ENCODE results near the gene SPATA25.

The SPATA25 gene

DNA sequence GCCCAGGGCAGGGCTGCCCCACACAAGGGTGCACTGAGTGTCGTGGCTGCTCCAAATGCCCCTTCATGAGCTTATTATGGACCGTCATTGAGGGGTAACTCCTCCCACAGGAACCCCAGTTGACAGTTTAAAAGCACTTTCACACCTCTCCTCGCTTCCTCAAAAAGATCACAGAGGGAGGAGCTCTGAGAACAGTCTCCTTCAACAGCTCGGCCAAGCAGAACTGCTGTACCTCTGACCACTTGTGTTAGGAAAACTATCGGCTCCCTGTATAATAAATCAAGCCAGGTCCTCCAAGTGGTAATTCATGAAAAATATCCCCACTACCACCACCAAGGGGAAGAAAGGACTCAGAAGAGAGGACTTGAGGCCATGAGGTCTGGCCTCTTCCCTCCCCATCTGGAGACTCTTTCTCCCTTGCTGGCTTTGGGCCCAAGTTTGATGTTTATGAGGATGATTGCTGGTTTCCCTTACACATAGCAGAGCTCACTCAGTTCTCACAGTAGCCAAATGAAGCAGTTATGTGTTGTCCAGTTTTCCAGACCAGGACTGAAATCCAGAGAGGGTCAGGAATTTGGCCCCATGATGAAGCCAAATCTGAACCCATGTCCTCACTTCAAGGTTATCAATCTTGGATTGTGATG is 45.1 kb downstream of the SPATA25 start:
- TF ChIP-seq, protein P1, sequence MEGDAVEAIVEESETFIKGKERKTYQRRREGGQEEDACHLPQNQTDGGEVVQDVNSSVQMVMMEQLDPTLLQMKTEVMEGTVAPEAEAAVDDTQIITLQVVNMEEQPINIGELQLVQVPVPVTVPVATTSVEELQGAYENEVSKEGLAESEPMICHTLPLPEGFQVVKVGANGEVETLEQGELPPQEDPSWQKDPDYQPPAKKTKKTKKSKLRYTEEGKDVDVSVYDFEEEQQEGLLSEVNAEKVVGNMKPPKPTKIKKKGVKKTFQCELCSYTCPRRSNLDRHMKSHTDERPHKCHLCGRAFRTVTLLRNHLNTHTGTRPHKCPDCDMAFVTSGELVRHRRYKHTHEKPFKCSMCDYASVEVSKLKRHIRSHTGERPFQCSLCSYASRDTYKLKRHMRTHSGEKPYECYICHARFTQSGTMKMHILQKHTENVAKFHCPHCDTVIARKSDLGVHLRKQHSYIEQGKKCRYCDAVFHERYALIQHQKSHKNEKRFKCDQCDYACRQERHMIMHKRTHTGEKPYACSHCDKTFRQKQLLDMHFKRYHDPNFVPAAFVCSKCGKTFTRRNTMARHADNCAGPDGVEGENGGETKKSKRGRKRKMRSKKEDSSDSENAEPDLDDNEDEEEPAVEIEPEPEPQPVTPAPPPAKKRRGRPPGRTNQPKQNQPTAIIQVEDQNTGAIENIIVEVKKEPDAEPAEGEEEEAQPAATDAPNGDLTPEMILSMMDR (IDR thresholded peaks at IDR 0.05; ENCODE audit: insufficient read depth, low read depth, low read length, missing control alignments) = no peak
- no peak overlapping the region for H3K4me3 ChIP-seq (ENCODE audit: low read depth, low read length)
- DNase-seq (ENCODE audit: low read depth) = peak; percentile 61

DNA sequence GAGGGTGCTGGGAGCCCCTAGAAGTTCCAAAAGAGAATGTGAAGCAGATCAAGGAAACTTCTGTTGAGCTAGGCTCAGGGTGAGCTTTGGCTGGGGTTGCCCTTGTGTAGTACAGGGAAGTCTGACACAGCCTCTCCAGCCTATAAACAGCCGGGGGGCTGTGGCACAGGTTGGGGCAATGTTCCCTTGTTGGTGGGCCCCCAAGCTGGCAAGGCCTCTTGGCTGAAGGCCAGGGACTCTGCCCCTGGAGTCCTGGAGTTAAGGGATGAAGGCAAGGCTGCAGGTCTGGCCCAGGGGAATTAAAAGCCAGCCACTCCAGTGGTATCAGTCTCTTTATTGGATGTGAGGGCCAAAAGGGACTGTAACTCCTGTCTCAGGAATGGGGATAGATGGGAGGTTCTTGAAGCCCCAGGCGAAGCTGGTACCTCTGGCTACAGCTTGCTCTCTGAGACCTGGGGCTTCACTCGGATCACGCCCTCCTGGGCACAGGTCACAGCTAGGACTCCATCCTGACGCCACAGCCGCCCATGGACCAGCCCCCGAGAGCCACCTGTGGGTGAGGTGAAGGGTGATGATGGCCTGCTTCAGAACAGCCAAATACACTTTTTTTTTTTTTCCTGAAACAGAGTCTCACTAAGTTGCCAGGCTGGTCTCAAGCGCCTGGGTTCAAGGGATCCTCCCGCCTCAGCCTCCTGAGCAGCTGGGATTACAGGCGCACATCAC is 45.9 kb downstream of the SPATA25 start:
- TF ChIP-seq, protein P1 (IDR thresholded peaks at IDR 0.05; ENCODE audit: insufficient read depth, low read depth, low read length, missing control alignments) = no peak
- H3K4me3 ChIP-seq (ENCODE audit: low read depth, low read length) = no peak overlapping the region
- no peak for DNase-seq (ENCODE audit: low read depth)

- TF ChIP-seq, protein P1 (IDR thresholded peaks at IDR 0.05; ENCODE audit: insufficient read depth, low read depth, low read length, missing control alignments) = no peak
- no peak for DNase-seq (ENCODE audit: low read depth)
- H3K4me3 ChIP-seq (ENCODE audit: low read depth, low read length) = no peak overlapping the region
Measured at GRCh38 chr20:45840700-45841198, 46.7 kb downstream of the SPATA25 start.

GRCh38 chr20:45836841-45837240 is 50.6 kb downstream of the SPATA25 start:
- no peak overlapping the region for H3K4me3 ChIP-seq (ENCODE audit: low read depth, low read length)
- TF ChIP-seq, protein P1 (IDR thresholded peaks at IDR 0.05; ENCODE audit: insufficient read depth, low read depth, low read length, missing control alignments) = no peak
- no peak for DNase-seq (ENCODE audit: low read depth)
